Activated T-helper 1 cell treated with anti-CD3 and anti-CD28 coated beads, Interleukin-12 subunit alpha, Interleukin-12 subunit beta, Interleukin-2, Interleukin-4 antibody, amounts not matched to agents 30 ng/mL and 10 ng/mL and 1 ng/mL, durations not matched to agents 14 hours and 24 hours and 36 hours (primary cell): Measurements from ENCODE around the gene ORAI1. TPM values are rescaled to one million over a fixed set of nuclear protein-coding genes. Genes with fewer than 3 reads are reported as not detected.
"Not testable (repeated sequence)": the region's sequence is repeated elsewhere in the genome, so short reads cannot be mapped to it uniquely, and the experiment has no call there.

Experiments
- DNase-seq: peaks from one replicate; pipeline ENCODE4 v3.0.0; 2021; ENCODE audit warnings: low spot score
- H3K27ac Mint-ChIP-seq: one replicate; pipeline ENCODE4 v1.8.0; 2021; ENCODE audit warnings: mild to moderate bottlenecking, mixed read lengths
- H3K27me3 Mint-ChIP-seq: one replicate; pipeline ENCODE4 v1.8.0; 2022; ENCODE audit warnings: mild to moderate bottlenecking, moderate library complexity, mixed read lengths; ENCODE audit not compliant: insufficient read depth
- H3K36me3 Mint-ChIP-seq: one replicate; pipeline ENCODE4 v1.8.0; 2021; ENCODE audit warnings: low read depth, mixed read lengths
- H3K4me1 Mint-ChIP-seq: one replicate; pipeline ENCODE4 v1.8.0; 2021; ENCODE audit warnings: low read depth, mixed read lengths
- H3K4me3 Mint-ChIP-seq: one replicate; pipeline ENCODE4 v1.8.0; 2021; ENCODE audit warnings: mild to moderate bottlenecking, moderate library complexity, mixed read lengths
- H3K9me3 Mint-ChIP-seq: one replicate; pipeline ENCODE4 v1.8.0; 2021; ENCODE audit warnings: mixed read lengths
- intact Hi-C: fragments of 100-400 bp; cut with micrococcal nuclease; formaldehyde crosslinking; loops from one replicate; pipeline ENCODE4 v1.15.1; 2024
- total RNA-seq: library from RNA; stranded (reverse); gene quantifications from 2 replicates; pipeline ENCODE4 v1.2.3, GENCODE V29; 2022

The ORAI1 gene
- total RNA-seq, 1 donor from 2014 or later, result 67.0 TPM

DNA sequence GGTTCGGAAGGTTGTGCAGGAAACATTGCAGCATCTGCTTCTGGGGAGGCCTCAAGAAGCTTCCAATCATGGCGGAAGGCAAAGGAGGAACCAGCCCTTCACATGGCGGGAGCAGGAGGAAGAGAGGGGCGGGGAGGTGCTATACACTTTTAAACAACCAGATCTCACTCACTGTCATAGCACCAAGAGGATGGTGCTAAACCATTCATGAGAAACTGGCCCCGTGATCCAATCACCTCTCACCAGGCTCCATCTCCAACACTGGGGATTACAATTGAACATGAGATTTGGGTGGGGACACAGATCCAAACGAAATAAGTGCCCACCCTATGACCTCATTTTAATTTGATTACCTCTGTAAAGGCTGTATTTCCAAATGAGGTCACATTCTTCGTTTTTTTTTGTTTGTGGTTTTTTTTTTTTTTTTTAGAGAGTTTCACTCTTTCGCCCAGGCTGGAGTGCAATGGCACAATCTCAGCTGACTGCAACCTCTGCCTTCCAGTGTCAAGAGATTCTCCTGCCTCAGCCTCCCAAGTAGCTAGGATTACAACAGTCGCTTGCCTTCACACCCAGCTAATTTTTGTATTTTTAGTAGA lies 11.4 kb upstream of the ORAI1 start:
- H3K4me1 Mint-ChIP-seq, result no peaks in the 10 kb centered on the region
- no peaks in the 10 kb centered on the region for H3K36me3 Mint-ChIP-seq
- H3K27me3 Mint-ChIP-seq, result peaks cover 2% of the 10 kb centered on the region
- H3K27ac Mint-ChIP-seq, result peak overlapping the region; percentile 65
- H3K4me3 Mint-ChIP-seq, result no peak overlapping the region
- no peak for DNase-seq
- intact Hi-C loops, result no loop called here
- H3K9me3 Mint-ChIP-seq, result no peaks in the 10 kb centered on the region

DNA sequence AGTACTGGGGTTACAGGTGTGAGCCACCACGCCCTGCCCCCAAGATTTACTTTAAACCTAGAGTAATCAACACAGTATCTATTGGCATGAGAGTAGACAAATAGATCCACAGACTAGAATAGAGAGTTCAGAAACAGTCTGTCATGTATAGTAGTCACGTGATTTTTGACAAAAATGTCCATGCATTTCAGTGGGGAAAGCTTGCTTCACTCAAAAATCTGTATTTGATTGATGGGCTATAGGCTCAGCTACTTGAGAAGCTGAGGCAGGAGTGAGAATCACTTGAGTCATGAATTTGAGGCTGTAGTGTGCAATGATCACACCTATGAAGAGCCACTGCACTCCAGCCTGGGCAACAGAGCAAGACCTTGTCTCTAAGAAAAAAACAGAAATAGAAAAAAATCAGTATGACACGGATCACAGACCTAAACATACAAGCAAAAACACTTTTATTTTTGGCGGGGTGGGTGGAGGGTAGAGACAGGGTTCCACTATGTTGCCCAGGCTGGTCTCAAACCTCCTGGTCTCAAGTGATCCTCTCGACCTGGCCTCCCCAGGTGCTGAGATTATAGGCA lies 7.6 kb upstream of the ORAI1 start:
- no peak overlapping the region for H3K27ac Mint-ChIP-seq
- H3K27me3 Mint-ChIP-seq, result no peaks in the 10 kb centered on the region
- H3K36me3 Mint-ChIP-seq, result peaks cover 2% of the 10 kb centered on the region
- no peaks in the 10 kb centered on the region for H3K9me3 Mint-ChIP-seq
- intact Hi-C loops, result no loop called here
- no peak for DNase-seq
- H3K4me1 Mint-ChIP-seq, result no peaks in the 10 kb centered on the region
- H3K4me3 Mint-ChIP-seq, result no peak overlapping the region

DNA sequence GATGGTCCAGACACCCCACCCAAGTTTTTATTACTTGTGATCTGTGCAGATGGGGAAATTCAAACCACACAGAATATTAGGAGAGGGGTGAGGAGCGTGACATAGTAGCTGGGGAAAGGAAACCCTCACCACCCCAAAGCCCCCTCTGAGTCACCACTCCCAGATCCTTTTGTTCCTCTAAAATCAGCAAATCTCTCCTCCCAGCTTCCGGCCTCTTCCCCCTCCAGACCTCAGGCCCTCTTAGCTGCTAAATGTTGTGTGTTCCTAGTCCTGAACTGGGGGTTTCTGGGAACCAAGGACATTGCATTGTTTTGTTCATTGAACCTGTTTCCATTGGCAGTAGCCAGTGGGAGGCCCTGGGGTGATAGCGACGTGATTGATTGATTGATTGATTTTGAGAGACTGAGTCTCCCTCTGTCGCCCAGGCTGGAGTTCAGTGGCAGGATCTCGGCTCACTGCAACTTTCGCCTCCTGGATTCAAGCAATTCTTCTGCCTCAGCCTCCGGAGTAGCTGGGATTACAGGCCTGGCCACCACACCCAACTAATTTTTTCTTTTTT lies 5.9 kb upstream of the ORAI1 start:
- H3K27ac Mint-ChIP-seq, result no peak overlapping the region
- no peak overlapping the region for H3K4me3 Mint-ChIP-seq
- peaks cover 7% of the 10 kb centered on the region for H3K4me1 Mint-ChIP-seq
- intact Hi-C loops, result no loop called here
- H3K27me3 Mint-ChIP-seq, result no peaks in the 10 kb centered on the region
- H3K36me3 Mint-ChIP-seq, result peaks cover 2% of the 10 kb centered on the region
- H3K9me3 Mint-ChIP-seq, result no peaks in the 10 kb centered on the region
- DNase-seq, result no peak

DNA sequence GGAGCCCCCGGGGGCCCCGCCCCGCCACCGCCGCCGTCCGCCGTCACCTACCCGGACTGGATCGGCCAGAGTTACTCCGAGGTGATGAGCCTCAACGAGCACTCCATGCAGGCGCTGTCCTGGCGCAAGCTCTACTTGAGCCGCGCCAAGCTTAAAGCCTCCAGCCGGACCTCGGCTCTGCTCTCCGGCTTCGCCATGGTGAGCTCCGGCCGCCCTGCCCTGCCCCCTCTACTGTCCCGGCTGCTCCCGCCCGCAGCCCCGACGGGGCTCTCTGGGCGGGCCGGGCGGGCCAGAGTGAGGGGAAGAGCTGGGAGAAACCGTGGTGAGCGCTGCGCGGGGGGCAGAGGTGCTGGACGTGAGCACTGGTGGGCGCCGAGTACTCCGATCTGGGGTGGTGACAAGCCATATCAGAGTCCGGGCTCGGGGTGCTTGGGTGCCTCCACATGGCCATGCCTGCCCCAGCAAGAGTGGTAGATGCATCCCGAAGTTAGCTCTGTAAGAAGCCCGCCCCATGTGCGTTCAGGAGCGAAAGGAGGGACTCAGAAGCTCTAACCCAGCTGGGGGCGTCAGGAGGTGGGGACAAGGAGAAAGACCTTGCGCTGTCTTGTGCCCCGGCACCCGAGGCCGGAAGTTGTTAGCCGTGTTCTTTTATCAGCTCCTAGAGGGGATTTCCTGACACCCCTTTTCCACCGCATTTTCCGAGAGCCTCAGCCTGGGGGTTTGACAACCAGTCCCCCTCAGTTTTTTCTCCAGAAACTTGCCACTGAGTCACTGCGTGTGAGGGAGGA lies 717 bp downstream of the ORAI1 start:
- Mint-ChIP-seq H3K27me3 (no peaks in the 10 kb centered on the region), H3K4me1 (peaks cover 55% of the 10 kb centered on the region), H3K27ac (peak overlapping the region; percentile 95), H3K4me3 (peak overlapping the region; percentile 92), H3K36me3 (peaks cover 32% of the 10 kb centered on the region), H3K9me3 (no peaks in the 10 kb centered on the region)
- peak; percentile 84 for DNase-seq
- intact Hi-C loops, result loop anchor here (1.0 to 5.0 kb wide), 18 partner anchors 10 to 1310 kb away; partner anchors contain the start of genes ANAPC5, CAMKK2, DIABLO and KDM2B

GRCh38 chr12:121628037-121628436 lies 1.7 kb downstream of the ORAI1 start:
- Mint-ChIP-seq H3K9me3 (no peaks in the 10 kb centered on the region), H3K4me3 (peak overlapping the region; percentile 92), H3K36me3 (peaks cover 35% of the 10 kb centered on the region), H3K27ac (peak overlapping the region; percentile 95), H3K27me3 (no peaks in the 10 kb centered on the region), H3K4me1 (peaks cover 64% of the 10 kb centered on the region)
- intact Hi-C loops, result loop anchor here (5.0 kb wide), 2 partner anchors 331 to 416 kb away; partner anchors contain the start of genes CAMKK2 and P2RX4
- DNase-seq, result no peak

GRCh38 chr12:121628536-121628935 lies 2.2 kb downstream of the ORAI1 start:
- DNase-seq, result no peak
- Mint-ChIP-seq H3K36me3 (peaks cover 36% of the 10 kb centered on the region), H3K27me3 (no peaks in the 10 kb centered on the region), H3K27ac (peak overlapping the region; percentile 95), H3K4me3 (peak overlapping the region; percentile 92), H3K4me1 (peaks cover 64% of the 10 kb centered on the region), H3K9me3 (no peaks in the 10 kb centered on the region)
- intact Hi-C loops, result loop anchor here (5.0 kb wide), 2 partner anchors 331 to 416 kb away; partner anchors contain the start of genes CAMKK2 and P2RX4

GRCh38 chr12:121630791-121631355 lies 4.5 kb downstream of the ORAI1 start:
- no peak for DNase-seq
- Mint-ChIP-seq H3K27me3 (no peaks in the 10 kb centered on the region), H3K4me3 (peak overlapping the region; percentile 92), H3K4me1 (peaks cover 68% of the 10 kb centered on the region), H3K9me3 (no peaks in the 10 kb centered on the region), H3K36me3 (peaks cover 40% of the 10 kb centered on the region), H3K27ac (peak overlapping the region; percentile 95)
- intact Hi-C loops, result no loop called here

GRCh38 chr12:121632069-121632970 lies 6.0 kb downstream of the ORAI1 start:
- Mint-ChIP-seq H3K36me3 (peaks cover 43% of the 10 kb centered on the region), H3K4me3 (peak overlapping the region; percentile 34)

GRCh38 chr12:121633833-121634196 lies 7.5 kb downstream of the ORAI1 start:
- intact Hi-C loops, H3K27me3 Mint-ChIP-seq, DNase-seq, H3K9me3 Mint-ChIP-seq, H3K27ac Mint-ChIP-seq, H3K4me3 Mint-ChIP-seq: not testable (repeated sequence)
- Mint-ChIP-seq H3K36me3 (peaks cover 36% of the 10 kb centered on the region), H3K4me1 (peaks cover 76% of the 10 kb centered on the region)

More at GRCh38 chr12:121632069-121632970, 6.0 kb downstream of the ORAI1 start:
- no peaks in the 10 kb centered on the region for H3K27me3 Mint-ChIP-seq
- H3K9me3 Mint-ChIP-seq, result no peaks in the 10 kb centered on the region
- DNase-seq, result no peak
- peak overlapping the region; percentile 72 for H3K27ac Mint-ChIP-seq
- H3K4me1 Mint-ChIP-seq, result peaks cover 75% of the 10 kb centered on the region
- intact Hi-C loops, result no loop called here

GRCh38 chr12:121634836-121635235 lies 8.5 kb downstream of the ORAI1 start:
- Mint-ChIP-seq H3K9me3 (no peaks in the 10 kb centered on the region), H3K4me1 (peaks cover 66% of the 10 kb centered on the region), H3K4me3 (peak overlapping the region; percentile 10), H3K36me3 (peaks cover 29% of the 10 kb centered on the region), H3K27me3 (no peaks in the 10 kb centered on the region), H3K27ac (peak overlapping the region; percentile 58)
- no peak for DNase-seq
- intact Hi-C loops, result no loop called here

- Mint-ChIP-seq H3K9me3 (no peaks in the 10 kb centered on the region), H3K27me3 (no peaks in the 10 kb centered on the region), H3K4me1 (peaks cover 48% of the 10 kb centered on the region), H3K36me3 (peaks cover 29% of the 10 kb centered on the region), H3K4me3 (peak overlapping the region; percentile 59), H3K27ac (peak overlapping the region; percentile 85)
- intact Hi-C loops, result loop anchor here (1.0 kb wide), 1 partner anchor 10 kb away; no protein-coding TSS in a partner anchor
- peak; percentile 37 for DNase-seq
Observed at GRCh38 chr12:121637231-121637914, 11.0 kb downstream of the ORAI1 start.
